ENCODE measurements around the gene ANKFY1.

Gene ANKFY1

DNA sequence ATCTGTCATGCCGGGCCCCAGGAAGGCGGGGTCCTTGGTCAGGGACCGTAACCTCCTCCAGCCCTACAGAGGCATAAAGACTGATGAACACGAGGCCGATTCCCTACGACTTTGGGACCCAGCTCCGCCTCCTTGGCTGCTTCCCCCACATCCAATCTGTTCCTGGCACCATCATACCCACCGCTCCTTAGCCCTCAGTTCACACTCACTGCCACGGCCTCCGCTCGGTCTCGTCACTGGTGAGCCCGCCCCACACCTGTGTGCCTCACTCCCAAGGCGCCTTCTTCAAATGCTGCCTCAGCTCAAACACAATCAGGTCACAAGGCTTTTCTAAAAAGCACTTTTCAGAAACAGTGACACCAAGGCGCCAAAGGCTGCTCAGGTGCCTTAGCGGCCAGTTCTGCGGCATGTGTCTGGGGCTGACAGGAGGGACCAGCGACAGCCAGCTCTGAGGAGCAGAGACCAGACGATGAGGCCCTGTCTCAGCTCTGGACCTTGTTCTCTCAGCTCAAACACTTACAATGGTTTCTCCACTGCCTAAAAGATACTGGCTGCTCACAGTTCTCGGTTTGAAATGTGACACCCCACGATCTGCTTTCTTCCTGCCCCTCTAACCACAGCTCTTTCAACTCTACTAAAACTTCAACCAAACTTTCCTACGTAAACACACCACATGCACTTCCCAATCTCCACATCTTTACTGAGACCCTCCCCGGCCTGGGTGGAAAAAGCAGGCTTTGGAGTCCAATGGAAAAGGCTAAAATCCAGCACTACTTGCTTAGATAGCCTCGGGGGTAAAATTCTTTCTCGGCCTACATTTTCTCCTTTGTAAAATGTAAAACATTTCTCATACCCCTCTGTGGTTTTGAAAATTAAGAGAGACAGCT is 87.6 kb downstream of the ANKFY1 start:
- H3K36me3 ChIP-seq (ENCODE audit: insufficient read depth, low read length): peaks cover 86% of the 10 kb centered on the region

DNA sequence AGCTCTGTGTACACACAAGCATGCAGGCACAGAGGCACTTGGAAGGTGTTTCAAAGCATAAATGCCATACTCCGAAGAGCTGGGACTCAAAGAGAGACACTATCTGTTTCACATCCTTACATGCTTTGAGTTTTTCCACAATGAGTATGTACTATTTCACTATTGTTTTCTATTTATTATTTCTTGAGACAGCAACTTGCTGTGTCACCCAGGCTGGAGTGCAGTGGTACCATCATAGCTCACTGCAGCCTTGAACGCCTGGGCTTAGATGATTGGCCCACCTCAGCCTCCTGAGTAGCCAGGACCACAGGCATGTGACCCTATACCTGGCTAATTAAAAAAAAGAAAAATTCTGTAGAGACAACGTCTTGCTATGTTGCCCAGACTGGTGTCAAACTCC is 89.2 kb downstream of the ANKFY1 start:
- Histone ChIP-seq H3K27me3 (ENCODE audit: control insufficient read depth, insufficient read depth, low read length) (no peaks in the 10 kb centered on the region), H3K4me1 (ENCODE audit: control insufficient read depth, insufficient read depth, low read length) (no peaks in the 10 kb centered on the region), H3K4me3 (ENCODE audit: low read length) (no peak overlapping the region), H3K9ac (ENCODE audit: low read depth, low read length) (no peak overlapping the region), H3K36me3 (ENCODE audit: insufficient read depth, low read length) (peaks cover 90% of the 10 kb centered on the region), H3K9me3 (replicated peaks; ENCODE audit: low read length) (no peaks in the 10 kb centered on the region), H3K4me2 (ENCODE audit: low read length) (no peak overlapping the region)

More for the DNA sequence above, 87.6 kb downstream of the ANKFY1 start:
- Histone ChIP-seq H3K27me3 (ENCODE audit: control insufficient read depth, insufficient read depth, low read length) (no peaks in the 10 kb centered on the region), H3K4me2 (ENCODE audit: low read length) (no peak overlapping the region), H3K9ac (ENCODE audit: low read depth, low read length) (no peak overlapping the region), H3K4me1 (ENCODE audit: control insufficient read depth, insufficient read depth, low read length) (no peaks in the 10 kb centered on the region), H3K4me3 (ENCODE audit: low read length) (no peak overlapping the region), H3K9me3 (replicated peaks; ENCODE audit: low read length) (no peaks in the 10 kb centered on the region)

DNA sequence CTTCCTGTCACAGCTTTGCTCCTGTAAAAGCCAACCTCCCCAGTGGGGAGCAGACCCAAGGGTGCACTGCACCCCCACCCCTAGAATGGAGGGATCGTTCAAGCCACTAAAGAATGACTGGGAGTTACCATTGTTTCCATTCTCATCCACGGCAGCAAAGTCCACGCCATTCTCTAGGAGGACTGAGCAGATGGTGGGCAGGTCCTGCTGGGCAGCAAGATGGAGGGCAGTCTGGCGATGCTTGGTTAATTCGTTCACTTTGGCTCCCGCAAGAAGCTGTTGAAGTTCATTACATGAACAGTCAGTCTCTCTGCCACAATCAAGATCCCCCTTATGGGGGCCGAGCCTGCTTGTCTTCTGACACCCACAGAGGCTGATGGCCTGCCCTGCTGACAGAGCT is 90.0 kb downstream of the ANKFY1 start:
- Histone ChIP-seq H3K4me2 (ENCODE audit: low read length) (no peak overlapping the region), H3K36me3 (ENCODE audit: insufficient read depth, low read length) (peaks cover 91% of the 10 kb centered on the region), H3K9ac (ENCODE audit: low read depth, low read length) (no peak overlapping the region)

DNA sequence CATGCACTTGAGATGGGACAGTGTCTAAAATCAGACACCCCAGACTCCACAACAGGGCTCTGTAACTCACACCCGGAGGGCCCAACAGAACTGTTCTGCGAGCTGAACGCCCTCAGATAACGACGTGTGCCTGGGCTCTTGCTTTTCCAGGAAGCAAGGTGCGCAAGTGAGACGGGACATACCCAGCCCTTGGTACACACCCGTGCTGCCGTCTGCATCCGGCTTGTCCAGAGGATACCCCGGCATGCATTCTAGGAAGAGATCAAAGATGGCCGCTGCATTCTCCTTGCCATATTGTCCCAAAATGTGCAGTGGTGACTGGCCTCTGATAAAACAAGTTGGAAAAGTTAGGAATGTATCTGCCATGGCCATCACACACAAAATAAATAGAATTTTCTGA is 91.4 kb downstream of the ANKFY1 start:
- H3K9ac ChIP-seq (ENCODE audit: low read depth, low read length): no peak overlapping the region
- H3K9me3 ChIP-seq (replicated peaks; ENCODE audit: low read length): no peaks in the 10 kb centered on the region
- H3K27me3 ChIP-seq (ENCODE audit: control insufficient read depth, insufficient read depth, low read length): no peaks in the 10 kb centered on the region
- H3K36me3 ChIP-seq (ENCODE audit: insufficient read depth, low read length): peaks cover 86% of the 10 kb centered on the region
- no peaks in the 10 kb centered on the region for H3K4me1 ChIP-seq (ENCODE audit: control insufficient read depth, insufficient read depth, low read length)
- H3K4me2 ChIP-seq (ENCODE audit: low read length): no peak overlapping the region
- H3K4me3 ChIP-seq (ENCODE audit: low read length): no peak overlapping the region

More for the DNA sequence above, 90.0 kb downstream of the ANKFY1 start:
- Histone ChIP-seq H3K4me1 (ENCODE audit: control insufficient read depth, insufficient read depth, low read length) (no peaks in the 10 kb centered on the region), H3K9me3 (replicated peaks; ENCODE audit: low read length) (no peaks in the 10 kb centered on the region), H3K27me3 (ENCODE audit: control insufficient read depth, insufficient read depth, low read length) (no peaks in the 10 kb centered on the region), H3K4me3 (ENCODE audit: low read length) (no peak overlapping the region)

DNA sequence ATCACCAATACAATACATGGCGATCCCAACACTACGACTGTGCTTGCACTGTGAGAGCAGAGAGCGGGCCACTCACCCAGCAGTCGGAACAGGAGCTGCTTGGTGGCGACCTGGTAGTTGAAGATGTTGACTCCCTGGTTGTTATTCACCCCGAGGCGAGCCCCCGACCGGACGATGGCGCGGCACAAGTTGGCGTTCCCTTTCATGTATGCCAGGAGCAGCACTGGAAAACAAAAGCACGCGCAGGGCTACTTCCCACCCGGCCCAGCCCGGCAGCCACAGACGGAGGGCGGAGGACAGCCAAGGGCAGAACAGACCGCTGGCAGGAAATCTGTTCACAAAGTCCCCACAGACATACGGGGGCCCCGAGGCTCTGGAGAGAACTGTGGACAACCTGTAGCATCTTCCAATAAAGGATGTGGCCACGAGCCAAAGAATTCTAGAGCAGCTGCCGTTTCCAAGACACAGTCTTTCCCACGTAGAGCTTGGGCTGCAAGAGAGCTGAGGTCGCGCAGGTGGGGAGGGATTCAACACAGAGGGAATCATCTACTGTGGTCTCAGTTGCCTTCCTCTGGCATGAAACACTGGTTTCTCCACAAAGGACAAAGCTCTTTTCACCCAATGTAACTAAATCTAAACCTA is 93.0 kb downstream of the ANKFY1 start:
- H3K27me3 ChIP-seq (ENCODE audit: control insufficient read depth, insufficient read depth, low read length): no peaks in the 10 kb centered on the region
- H3K4me1 ChIP-seq (ENCODE audit: control insufficient read depth, insufficient read depth, low read length): no peaks in the 10 kb centered on the region
- no peak overlapping the region for H3K4me3 ChIP-seq (ENCODE audit: low read length)
- no peak overlapping the region for H3K9ac ChIP-seq (ENCODE audit: low read depth, low read length)
- H3K36me3 ChIP-seq (ENCODE audit: insufficient read depth, low read length): peaks cover 85% of the 10 kb centered on the region
- H3K9me3 ChIP-seq (replicated peaks; ENCODE audit: low read length): no peaks in the 10 kb centered on the region
- H3K4me2 ChIP-seq (ENCODE audit: low read length): no peak overlapping the region

DNA sequence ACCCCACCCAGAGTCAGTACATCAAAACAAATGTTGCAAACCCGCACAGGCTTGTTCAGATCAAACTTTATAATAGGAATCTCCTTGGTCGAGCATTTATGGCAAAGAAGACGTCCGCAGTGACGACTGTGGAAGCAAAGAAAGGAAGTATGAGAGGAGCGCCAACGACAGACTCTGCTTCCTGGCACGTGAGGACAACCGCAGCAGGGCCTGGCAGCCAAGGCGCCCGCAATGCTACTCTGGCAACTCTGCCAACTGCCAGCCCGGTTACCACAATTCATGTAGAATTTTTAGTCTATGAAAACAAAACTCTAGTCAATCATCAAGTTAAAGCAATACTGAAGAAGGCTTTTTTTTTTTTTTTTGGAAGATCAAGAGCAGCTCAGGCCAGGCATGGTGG is 96.0 kb downstream of the ANKFY1 start:
- H3K9ac ChIP-seq (ENCODE audit: low read depth, low read length): no peak overlapping the region
- peaks cover 5% of the 10 kb centered on the region for H3K4me1 ChIP-seq (ENCODE audit: control insufficient read depth, insufficient read depth, low read length)
- H3K9me3 ChIP-seq (replicated peaks; ENCODE audit: low read length): no peaks in the 10 kb centered on the region
- no peaks in the 10 kb centered on the region for H3K27me3 ChIP-seq (ENCODE audit: control insufficient read depth, insufficient read depth, low read length)
- H3K4me3 ChIP-seq (ENCODE audit: low read length): no peak overlapping the region
- H3K4me2 ChIP-seq (ENCODE audit: low read length): no peak overlapping the region
- H3K36me3 ChIP-seq (ENCODE audit: insufficient read depth, low read length): peaks cover 66% of the 10 kb centered on the region

DNA sequence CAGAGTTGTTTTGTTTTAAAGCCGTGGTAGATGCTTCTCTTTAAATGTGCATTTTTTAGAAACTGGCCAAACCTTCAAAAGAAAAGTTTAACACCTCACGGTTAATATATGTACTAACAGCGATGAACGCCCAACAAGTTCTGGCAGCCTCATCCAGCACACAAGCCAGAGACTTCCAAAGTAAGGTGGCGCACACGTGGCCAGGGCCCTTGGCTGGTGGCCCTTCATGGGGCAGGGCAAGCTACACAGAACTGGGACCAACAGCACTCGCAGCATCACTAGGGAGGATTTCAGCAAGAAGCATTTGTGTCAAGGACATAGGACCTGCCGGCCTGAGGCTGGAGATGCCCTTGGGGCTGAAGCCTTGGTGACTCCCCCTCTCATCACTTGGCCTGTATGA is 97.4 kb downstream of the ANKFY1 start:
- Histone ChIP-seq H3K9me3 (replicated peaks; ENCODE audit: low read length) (no peaks in the 10 kb centered on the region), H3K4me1 (ENCODE audit: control insufficient read depth, insufficient read depth, low read length) (peaks cover 11% of the 10 kb centered on the region), H3K9ac (ENCODE audit: low read depth, low read length) (no peak overlapping the region), H3K4me2 (ENCODE audit: low read length) (no peak overlapping the region), H3K4me3 (ENCODE audit: low read length) (no peak overlapping the region), H3K36me3 (ENCODE audit: insufficient read depth, low read length) (peaks cover 55% of the 10 kb centered on the region), H3K27me3 (ENCODE audit: control insufficient read depth, insufficient read depth, low read length) (no peaks in the 10 kb centered on the region)

DNA sequence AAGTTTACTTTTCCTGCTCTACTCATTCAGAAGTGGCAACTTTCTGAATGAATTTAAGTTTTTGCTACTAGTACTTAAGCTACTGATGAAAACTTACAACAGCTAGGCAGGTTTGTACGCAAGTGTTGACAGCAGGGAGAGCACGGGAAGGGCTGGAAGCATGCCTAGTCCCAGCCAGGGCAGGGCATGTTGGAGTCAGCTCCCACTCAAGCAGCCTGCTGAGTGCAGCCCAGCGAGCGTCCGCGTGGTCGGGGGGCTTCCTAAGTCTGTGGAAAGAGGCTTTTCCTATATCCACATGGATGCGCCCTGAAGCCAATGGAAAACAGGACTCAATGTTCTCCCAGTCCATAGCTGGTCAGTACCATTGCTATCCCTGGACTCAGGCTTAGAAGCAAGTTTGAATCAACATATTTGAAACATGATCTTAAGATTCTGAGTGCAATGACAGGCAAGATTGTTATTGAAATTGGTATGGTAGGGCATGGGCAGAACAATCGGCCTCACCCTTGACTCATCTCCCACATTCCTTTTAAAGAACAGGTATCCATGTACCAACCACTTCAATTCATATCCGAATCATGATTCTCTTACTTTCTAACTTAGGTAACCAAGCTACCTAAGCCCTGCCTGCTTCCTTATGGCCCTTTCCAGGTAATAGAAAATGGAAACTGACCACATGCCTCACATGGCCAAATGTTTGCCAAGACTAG is 98.3 kb downstream of the ANKFY1 start:
- H3K4me1 ChIP-seq (ENCODE audit: control insufficient read depth, insufficient read depth, low read length): peaks cover 18% of the 10 kb centered on the region
- H3K9me3 ChIP-seq (replicated peaks; ENCODE audit: low read length): no peaks in the 10 kb centered on the region
- H3K9ac ChIP-seq (ENCODE audit: low read depth, low read length): no peak overlapping the region
- H3K27me3 ChIP-seq (ENCODE audit: control insufficient read depth, insufficient read depth, low read length): no peaks in the 10 kb centered on the region
- H3K36me3 ChIP-seq (ENCODE audit: insufficient read depth, low read length): peaks cover 45% of the 10 kb centered on the region
- no peak overlapping the region for H3K4me2 ChIP-seq (ENCODE audit: low read length)
- H3K4me3 ChIP-seq (ENCODE audit: low read length): no peak overlapping the region

DNA sequence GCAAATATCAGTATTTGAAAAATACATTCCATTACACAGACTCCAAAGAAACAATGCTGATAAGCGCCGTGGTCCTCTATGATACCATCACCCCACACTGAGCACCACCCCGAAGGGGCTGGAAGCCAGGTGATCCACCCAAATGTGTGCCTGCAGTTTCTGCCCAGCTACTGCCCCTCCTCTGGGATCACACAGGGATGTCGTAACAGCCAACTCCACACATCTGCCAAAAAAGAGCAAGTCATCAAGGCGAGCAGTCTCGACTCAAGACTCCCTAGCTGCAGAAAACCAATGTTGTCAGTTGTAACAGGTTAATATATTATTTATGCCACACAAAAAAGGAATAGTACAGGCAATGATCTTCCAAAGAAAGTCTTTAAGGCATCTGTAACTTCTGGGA is 99.8 kb downstream of the ANKFY1 start:
- Histone ChIP-seq H3K9ac (ENCODE audit: low read depth, low read length) (no peak overlapping the region), H3K4me2 (ENCODE audit: low read length) (no peak overlapping the region), H3K9me3 (replicated peaks; ENCODE audit: low read length) (no peaks in the 10 kb centered on the region), H3K4me1 (ENCODE audit: control insufficient read depth, insufficient read depth, low read length) (peaks cover 18% of the 10 kb centered on the region), H3K27me3 (ENCODE audit: control insufficient read depth, insufficient read depth, low read length) (no peaks in the 10 kb centered on the region), H3K36me3 (ENCODE audit: insufficient read depth, low read length) (peaks cover 30% of the 10 kb centered on the region), H3K4me3 (ENCODE audit: low read length) (no peak overlapping the region)

DNA sequence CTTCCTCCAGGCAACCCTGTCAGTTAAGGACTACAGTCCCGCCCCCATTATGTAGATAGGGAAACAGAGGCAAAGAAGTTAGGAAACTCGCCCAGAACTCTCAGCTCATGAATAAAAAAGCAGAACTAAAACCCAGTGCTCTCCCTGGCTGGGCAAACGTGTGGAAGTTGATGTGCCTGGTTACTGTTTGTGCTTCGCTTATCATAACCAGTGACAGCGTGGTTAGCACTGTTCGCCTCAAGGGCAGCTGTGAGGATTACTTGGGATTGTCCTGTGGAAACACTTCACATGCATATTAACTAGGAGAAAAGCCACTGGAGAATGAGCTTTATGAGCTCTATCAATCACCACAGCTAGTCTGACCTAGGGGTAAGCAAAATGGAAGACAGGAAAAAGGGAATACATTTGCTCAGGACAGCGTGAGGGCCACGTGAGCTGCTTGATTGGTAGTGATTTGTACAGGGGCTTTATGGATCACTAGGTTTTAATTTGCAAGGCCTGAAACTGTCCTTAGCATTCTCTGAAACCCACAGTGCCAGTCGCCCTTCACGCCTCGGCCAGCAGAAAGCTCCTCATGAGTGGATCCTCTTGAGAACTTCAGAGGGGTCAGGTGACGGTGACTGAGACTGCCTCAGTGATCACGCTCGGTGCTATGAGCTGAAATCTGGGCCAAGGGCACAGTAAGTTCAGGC is 100.9 kb downstream of the ANKFY1 start:
- no peak overlapping the region for H3K4me2 ChIP-seq (ENCODE audit: low read length)

DNA sequence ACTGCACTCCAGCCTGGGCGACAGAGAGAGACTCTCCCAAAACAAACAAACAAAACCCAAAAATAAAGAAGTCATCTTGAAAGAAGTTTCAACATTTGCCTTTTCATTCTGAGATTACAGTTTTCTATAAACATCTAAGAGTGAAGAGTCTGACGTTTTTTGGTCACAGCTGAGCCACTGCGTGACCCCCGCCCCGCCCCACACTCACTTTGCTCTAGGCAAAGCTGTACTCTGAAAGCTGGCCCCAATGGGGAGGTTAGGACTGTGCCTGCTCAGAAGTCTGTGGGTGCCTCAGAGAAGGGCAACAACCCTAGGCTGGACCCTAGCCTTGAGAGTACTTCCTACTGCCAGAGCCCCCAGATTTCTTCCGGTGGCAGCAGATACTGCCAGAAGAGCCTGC is 101.5 kb downstream of the ANKFY1 start:
- no peak overlapping the region for H3K9ac ChIP-seq (ENCODE audit: low read depth, low read length)
- no peaks in the 10 kb centered on the region for H3K27me3 ChIP-seq (ENCODE audit: control insufficient read depth, insufficient read depth, low read length)
- no peak overlapping the region for H3K4me2 ChIP-seq (ENCODE audit: low read length)
- H3K4me3 ChIP-seq (ENCODE audit: low read length): no peak overlapping the region
- H3K36me3 ChIP-seq (ENCODE audit: insufficient read depth, low read length): peaks cover 19% of the 10 kb centered on the region
- H3K9me3 ChIP-seq (replicated peaks; ENCODE audit: low read length): no peaks in the 10 kb centered on the region
- peaks cover 18% of the 10 kb centered on the region for H3K4me1 ChIP-seq (ENCODE audit: control insufficient read depth, insufficient read depth, low read length)

More for the DNA sequence above, 100.9 kb downstream of the ANKFY1 start:
- Histone ChIP-seq H3K4me1 (ENCODE audit: control insufficient read depth, insufficient read depth, low read length) (peaks cover 18% of the 10 kb centered on the region), H3K4me3 (ENCODE audit: low read length) (no peak overlapping the region), H3K36me3 (ENCODE audit: insufficient read depth, low read length) (peaks cover 24% of the 10 kb centered on the region), H3K9ac (ENCODE audit: low read depth, low read length) (no peak overlapping the region), H3K9me3 (replicated peaks; ENCODE audit: low read length) (no peaks in the 10 kb centered on the region), H3K27me3 (ENCODE audit: control insufficient read depth, insufficient read depth, low read length) (no peaks in the 10 kb centered on the region)
